ELF-1 (cell line): ENCODE data around the gene CD14.

Experiments used
- DNase-seq: peaks from one replicate; pipeline ENCODE4 v3.0.0-alpha.2; 2016; ENCODE audit warnings: low read depth, low spot score

The CD14 gene

GRCh38 chr5:140596321-140596741, 36.6 kb downstream of the CD14 start:
- no peak for DNase-seq

- no peak for DNase-seq
These were observed 37.3 kb downstream of the CD14 start for GRCh38 chr5:140595538-140596300.

- DNase-seq = no peak
These were observed 38.8 kb downstream of the CD14 start for GRCh38 chr5:140594169-140594568.

- DNase-seq = peak; percentile 65
These were observed 39.9 kb downstream of the CD14 start for GRCh38 chr5:140593070-140593469.

- DNase-seq = no peak
These were observed 41.1 kb downstream of the CD14 start for GRCh38 chr5:140591747-140592372.

GRCh38 chr5:140590861-140591260, 42.1 kb downstream of the CD14 start:
- DNase-seq = no peak

- DNase-seq = no peak
These were observed 44.5 kb downstream of the CD14 start for GRCh38 chr5:140588311-140589070.

- DNase-seq = no peak
These were observed 45.5 kb downstream of the CD14 start for GRCh38 chr5:140587495-140587894.
